Testis (tissue), 2 donors: ENCODE data around the gene RABGAP1L.

Experiments used
- CTCF ChIP-seq, 3 experiments: fragments of 450-650 bp in 2 of 3; fragments of 200-600 bp in 1 of 3; sonication (generic) in 1 of 3; IDR thresholded peaks; one replicate each; pipeline ENCODE4 v1.5.1; 2016 to 2019; ENCODE audit warnings: antibody characterized with exemption in 3 of 3, mild to moderate bottlenecking in 2 of 3, moderate library complexity in 1 of 3
- POLR2A ChIP-seq: fragments of 450-650 bp; IDR thresholded peaks from one replicate; pipeline ENCODE4 v1.6.1; 2017; ENCODE audit warnings: antibody characterized with exemption, mild to moderate bottlenecking, moderate library complexity

DNA sequence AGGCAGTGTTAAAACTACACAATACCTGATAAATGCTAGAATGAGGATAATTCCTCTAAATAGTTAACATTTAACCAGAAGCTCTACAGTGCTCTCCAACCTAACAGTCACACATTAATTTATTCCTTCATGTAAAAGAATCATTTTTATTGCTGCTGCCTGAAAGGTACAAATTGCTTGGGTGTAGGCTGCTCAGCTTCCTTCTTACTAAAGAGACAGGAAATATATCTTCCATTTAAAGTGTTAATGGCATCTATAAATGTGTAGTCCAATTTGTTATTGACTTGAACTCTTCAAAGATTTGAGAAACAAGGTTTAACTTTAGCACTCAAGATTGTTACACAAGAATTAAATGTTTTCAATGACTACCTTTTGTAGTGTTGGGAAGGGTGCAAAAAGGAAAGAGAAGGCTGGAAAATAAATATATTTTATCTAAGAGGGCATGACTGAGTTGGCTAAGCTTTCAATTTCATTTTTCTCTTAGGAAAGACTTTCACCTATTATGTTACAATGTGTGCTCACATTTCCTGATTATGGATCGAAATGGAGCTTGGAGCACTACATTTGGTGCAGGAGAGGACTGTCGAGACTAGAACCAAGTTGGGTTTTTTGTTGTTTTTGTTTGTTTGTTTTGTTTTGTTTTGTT, 734.9 kb downstream of the RABGAP1L start:
- TF ChIP-seq CTCF (IDR thresholded peaks at IDR 0.05), result no peak
- TF ChIP-seq POLR2A, result no peak
